NCI-H2196 (cell line): ENCODE measurements around the gene KRT2.
"Not testable (repeated sequence)": the region's sequence is repeated elsewhere in the genome, so short reads cannot be mapped to it uniquely, and the experiment has no call there.

Source experiments
- DNase-seq: peaks from one replicate; lab custom pipeline; 2025; ENCODE audit not compliant: unreplicated experiment; lab: John Stamatoyannopoulos, UW

The KRT2 gene

GRCh38 chr12:52685406-52685890 is 33.4 kb upstream of the KRT2 start:
- no peak for DNase-seq

GRCh38 chr12:52684431-52684830 is 32.4 kb upstream of the KRT2 start:
- no peak for DNase-seq

DNA sequence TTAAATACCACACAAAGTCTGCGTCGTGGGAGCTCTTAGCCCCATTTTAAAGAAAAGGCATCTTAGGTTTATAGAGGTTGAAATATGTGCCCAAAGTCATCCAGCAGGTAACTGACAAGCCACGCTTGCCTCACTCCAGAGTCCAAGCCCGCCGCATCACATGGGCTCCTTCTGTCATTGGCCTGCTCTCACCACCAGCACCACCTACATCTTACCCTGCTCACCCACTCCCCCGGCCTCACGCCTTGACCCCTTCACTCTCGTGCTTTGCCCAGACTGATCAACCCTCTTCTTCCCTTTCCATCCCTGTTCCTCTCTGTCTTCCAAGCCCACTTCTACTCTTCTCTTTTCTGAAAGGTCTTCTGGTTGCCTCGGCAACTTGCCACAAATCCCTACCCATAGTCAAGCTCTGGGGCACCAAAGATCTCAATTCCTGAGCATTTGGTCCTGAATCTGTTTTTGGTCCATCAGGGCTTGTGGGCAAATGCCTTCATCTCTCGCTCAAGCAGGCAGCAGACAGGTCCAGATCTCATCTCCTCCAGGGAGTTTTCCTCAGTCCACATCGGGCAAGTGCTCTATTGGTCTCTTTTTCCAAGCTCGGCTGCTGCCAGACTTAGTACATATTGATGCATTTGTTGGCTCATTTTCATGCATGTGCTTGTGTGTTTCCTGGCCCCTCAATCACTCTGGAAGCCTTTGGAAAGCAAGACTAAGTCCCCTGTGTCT is 31.7 kb upstream of the KRT2 start:
- no peak for DNase-seq

- no peak for DNase-seq
Observed at GRCh38 chr12:52682938-52683574, 31.0 kb upstream of the KRT2 start.

- no peak for DNase-seq
Observed at GRCh38 chr12:52682381-52682660, 30.3 kb upstream of the KRT2 start.

DNA sequence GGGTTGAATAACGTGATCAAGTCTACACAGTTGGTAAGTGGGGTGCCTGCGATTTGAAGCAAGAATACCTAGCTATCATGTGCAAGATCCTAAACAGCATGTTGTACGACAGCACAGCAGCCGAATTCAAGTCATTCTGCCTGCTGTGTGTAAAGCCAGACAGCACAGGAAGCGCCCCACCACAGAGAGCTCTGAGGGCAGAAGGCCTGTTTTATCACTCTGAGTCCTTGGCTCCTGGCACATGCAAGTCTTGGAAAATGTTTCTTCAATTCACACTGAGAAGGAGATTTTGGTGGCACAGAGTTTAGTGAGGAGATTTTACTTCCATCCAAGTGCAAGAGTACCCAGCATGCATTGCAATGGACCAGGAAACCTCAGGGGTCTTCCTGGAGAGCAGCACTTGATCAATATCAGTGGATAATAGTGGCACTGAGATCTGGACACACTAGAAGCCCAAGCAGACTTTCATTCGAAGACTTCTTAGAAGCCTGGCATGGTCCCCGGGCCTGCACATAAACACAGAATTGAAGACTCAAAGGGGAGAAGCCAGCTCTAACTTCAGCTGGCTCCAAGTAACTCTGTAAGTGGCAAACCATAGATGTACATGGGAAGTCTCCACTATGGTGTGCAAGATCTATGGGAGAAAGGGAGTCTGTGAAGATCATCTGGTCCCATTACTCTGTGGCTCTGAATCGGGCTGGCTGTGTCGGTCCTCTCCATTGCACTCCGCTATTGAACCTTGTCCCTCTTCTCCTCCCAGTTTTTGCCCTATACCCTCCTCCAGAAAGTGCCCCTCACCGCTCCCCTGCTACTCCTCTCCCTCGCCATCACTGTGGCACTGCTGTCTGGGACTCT is 29.7 kb upstream of the KRT2 start:
- DNase-seq = no peak

DNA sequence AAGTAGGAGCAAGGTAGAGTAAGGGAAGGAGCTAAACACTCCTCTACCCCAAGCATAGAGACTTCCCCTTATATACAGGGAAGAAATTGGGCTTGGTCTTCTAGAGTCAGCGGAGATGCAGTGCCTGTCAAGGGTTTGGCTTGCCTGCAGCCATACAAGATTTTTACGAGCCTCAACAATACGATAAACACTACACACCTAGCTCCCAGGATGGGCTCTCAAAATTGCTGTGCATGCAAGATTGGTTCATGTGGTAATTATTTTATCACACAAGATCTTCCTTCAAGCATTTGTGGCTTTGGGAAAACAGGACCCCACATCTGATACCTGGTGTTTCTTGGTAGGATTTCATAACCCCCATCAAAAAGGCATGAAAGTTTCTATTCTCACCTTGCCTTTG is 28.4 kb upstream of the KRT2 start, which contains the start of gene KRT1:
Gene KRT1, minus strand, starts transcription at position 45 of the 400 bp plus-strand sequence. CDS start 59 bp downstream, outside the sequence.
- no peak for DNase-seq

- no peak for DNase-seq
Observed at GRCh38 chr12:52679875-52680274, 27.9 kb upstream of the KRT2 start.

DNA sequence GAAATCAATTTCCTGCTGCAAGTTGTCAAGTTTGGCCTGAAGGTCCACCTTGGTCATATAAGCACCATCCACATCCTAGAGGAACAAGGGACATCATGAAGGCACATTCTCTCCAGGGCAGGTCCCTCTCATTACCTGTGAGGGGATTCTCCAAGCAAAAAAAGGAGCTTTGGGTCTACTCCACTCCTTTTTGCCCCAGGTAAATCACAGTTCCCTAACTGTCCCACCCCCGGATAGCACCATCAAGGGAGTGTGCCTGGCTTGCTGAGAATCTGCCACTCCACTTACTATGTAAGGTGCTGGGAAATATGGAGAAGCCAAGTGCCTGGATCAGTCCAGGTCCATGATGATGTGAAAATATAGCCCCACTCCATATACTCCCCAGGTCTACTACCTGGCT is 25.7 kb upstream of the KRT2 start:
- DNase-seq = no peak

DNA sequence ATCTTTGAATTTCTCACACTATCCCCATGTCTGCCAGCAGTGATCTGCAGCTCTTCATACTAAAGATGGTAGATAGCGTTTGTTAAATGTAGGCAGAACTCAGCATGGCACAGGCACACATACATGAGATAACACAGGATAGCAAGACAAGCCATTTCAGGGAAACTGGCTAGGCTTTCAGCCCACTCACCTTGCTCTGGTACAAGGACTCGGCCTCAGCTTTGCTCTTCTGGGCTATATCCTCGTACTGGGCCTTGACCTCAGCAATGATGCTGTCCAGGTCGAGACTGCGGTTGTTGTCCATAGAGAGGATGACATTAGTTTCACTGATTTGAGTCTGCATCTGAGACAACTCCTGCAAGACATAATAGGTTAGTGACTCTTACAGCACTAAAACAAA is 25.1 kb upstream of the KRT2 start:
- no peak for DNase-seq

GRCh38 chr12:52676163-52676562 is 24.2 kb upstream of the KRT2 start:
- DNase-seq = no peak

GRCh38 chr12:52675301-52675701 is 23.3 kb upstream of the KRT2 start:
- no peak for DNase-seq

- no peak for DNase-seq
Observed at GRCh38 chr12:52674433-52674775, 22.4 kb upstream of the KRT2 start.

DNA sequence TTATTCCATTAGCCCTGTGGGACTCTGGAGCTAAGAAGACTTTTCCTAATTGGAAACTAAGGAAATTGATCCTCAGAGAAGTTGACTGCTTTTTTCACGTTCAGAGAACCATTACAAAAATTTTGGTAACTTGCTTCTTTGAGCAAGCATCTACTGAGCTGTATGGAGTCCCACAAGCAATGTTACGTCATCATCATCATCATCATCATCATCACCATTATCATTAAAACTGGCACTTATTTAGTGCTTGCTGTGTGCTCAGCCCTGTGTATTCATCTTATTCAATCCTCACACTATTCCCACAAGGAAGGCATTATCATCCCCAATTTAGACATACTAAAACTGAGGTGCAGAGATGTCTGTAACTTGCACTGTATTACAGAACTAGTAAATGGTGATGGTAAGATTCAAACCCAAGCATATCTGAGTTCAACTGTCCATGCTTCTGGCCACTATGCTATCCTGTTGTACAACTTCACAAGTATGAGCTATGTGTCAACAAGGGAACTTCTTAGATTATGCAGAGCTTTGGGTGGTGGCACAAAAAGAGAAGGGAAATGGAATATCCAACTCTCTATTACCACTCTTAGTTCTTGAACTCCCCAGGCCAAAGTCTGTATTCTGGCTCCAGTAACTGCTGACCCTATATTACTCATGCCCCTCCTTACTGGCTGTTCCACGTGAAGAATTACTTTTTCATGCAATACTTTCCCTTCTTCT is 21.9 kb upstream of the KRT2 start:
- DNase-seq = no peak

- DNase-seq = no peak
Observed at GRCh38 chr12:52673217-52673616, 21.2 kb upstream of the KRT2 start.

- no peak for DNase-seq
Observed at GRCh38 chr12:52672321-52672933, 20.4 kb upstream of the KRT2 start.

- DNase-seq = no peak
Observed at GRCh38 chr12:52670961-52671360, 18.9 kb upstream of the KRT2 start.

- no peak for DNase-seq
Observed at GRCh38 chr12:52670506-52670905, 18.5 kb upstream of the KRT2 start.

DNA sequence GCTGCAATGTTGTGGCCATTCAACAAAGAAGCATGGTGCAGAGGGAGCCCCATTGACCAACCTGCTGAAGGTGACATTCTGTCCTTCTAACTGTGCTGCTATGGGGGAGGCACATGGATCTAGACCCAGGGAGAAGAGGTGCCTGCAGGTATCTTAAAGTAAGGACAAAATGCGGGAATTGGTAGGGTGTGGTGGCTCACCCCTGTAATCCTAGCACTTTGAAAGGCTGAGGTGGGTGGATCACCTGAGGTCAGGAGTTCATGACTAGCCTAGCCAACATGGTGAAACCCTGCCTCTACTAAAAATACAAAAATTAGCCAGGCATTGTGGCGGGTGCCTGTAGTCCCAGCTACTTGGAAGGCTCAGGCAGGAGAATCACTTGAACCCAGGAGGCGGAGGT is 17.9 kb upstream of the KRT2 start:
- DNase-seq = not testable (repeated sequence)

GRCh38 chr12:52669426-52669825 is 17.4 kb upstream of the KRT2 start:
- no peak for DNase-seq

- no peak for DNase-seq
Observed at GRCh38 chr12:52667931-52668330, 15.9 kb upstream of the KRT2 start.
